DND-41 (cell line): ENCODE measurements around the gene CALY.
A peak's percentile ranks its signal among the peaks of the same experiment; 100 is the strongest.

Experiments
- ATAC-seq: fragments of 200-7000 bp; cut with Tn5 transposase; 3 replicates; pipeline ENCODE4 v1.9.1; 2021; ENCODE audit warnings: low read depth; ENCODE audit not compliant: insufficient read depth
- DNase-seq: peaks from one replicate; pipeline ENCODE4 v3.0.0-alpha.2; 2020
- H2AFZ ChIP-seq: 2 replicates; pipeline ENCODE4 v1.6.0; 2012; ENCODE audit warnings: low read depth, low read length
- H3K27ac ChIP-seq: 2 replicates; pipeline ENCODE4 v1.5.1; 2012; ENCODE audit warnings: low read length, inconsistent platforms
- H3K27me3 ChIP-seq: fragments of 200-600 bp; sonication (generic); 2 replicates; pipeline ENCODE4 v1.6.0; 2012; ENCODE audit warnings: low read length, mild to moderate bottlenecking, inconsistent platforms; ENCODE audit not compliant: insufficient read depth, poor library complexity
- H3K36me3 ChIP-seq: 2 replicates; pipeline ENCODE4 v1.5.1; 2012; ENCODE audit warnings: low read length, inconsistent platforms; ENCODE audit not compliant: insufficient read depth
- H3K4me1 ChIP-seq: 2 replicates; pipeline ENCODE4 v1.5.1; 2012; ENCODE audit warnings: mild to moderate bottlenecking, low read length; ENCODE audit not compliant: insufficient read depth
- H3K4me2 ChIP-seq: 2 replicates; pipeline ENCODE4 v1.6.0; 2012; ENCODE audit warnings: mild to moderate bottlenecking, moderate library complexity, low read length, inconsistent platforms; ENCODE audit not compliant: insufficient read depth
- H3K4me3 ChIP-seq, 2 experiments: fragments of 200-600 bp in 1 of 2; shearing (Covaris generic) in 1 of 2; 2 replicates each; pipeline ENCODE4 v1.5.1; 2012 to 2016; ENCODE audit warnings: inconsistent platforms in 2 of 2, low read length in 2 of 2, mild to moderate bottlenecking in 2 of 2, low read depth in 1 of 2, moderate library complexity in 1 of 2
- H3K79me2 ChIP-seq: 2 replicates; pipeline ENCODE4 v1.6.0; 2012; ENCODE audit warnings: low read length, inconsistent platforms; ENCODE audit not compliant: insufficient read depth
- H3K9ac ChIP-seq: 2 replicates; pipeline ENCODE4 v1.6.0; 2012; ENCODE audit warnings: low read depth, mild to moderate bottlenecking, inconsistent platforms, low read length, moderate library complexity
- H3K9me3 ChIP-seq: 2 replicates; pipeline ENCODE4 v1.5.1; 2012; ENCODE audit warnings: low read length, moderate library complexity, mild to moderate bottlenecking, inconsistent platforms; ENCODE audit not compliant: insufficient read depth, severe bottlenecking
- H4K20me1 ChIP-seq: 2 replicates; pipeline ENCODE4 v1.6.0; 2012; ENCODE audit warnings: low read length; ENCODE audit not compliant: insufficient read depth
- CTCF ChIP-seq: IDR thresholded peaks from 2 replicates; pipeline ENCODE4 v1.5.1; 2012; ENCODE audit warnings: borderline replicate concordance, low read length, moderate library complexity, mild to moderate bottlenecking; ENCODE audit not compliant: poor library complexity, severe bottlenecking; ENCODE audit errors: extremely low read depth
- EZH2 ChIP-seq: IDR thresholded peaks from 3 replicates; pipeline ENCODE4 v1.6.1; 2012; ENCODE audit warnings: borderline replicate concordance, low read depth, mild to moderate bottlenecking, moderate library complexity, low read length, inconsistent platforms; ENCODE audit not compliant: severe bottlenecking

Gene CALY

DNA sequence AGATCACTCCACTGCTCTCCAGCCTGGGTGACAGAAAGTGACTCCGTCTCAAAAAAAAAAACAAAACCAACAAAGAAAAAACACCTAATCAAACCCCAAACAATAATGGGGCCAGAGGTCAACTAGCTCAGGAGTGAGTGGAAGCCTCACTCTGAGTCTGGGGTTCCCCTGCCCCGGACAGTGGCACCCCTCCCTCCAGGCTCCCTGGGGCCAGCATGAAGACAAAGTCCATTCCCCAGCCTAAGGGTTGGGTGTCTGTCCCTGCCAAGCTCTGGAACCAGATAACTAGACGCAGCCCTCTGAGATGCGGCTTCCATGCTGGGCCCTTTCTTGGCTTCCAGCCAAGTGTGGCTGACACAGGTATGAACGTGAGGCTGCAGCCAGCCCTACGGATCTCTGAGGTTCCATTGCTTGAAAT, 22.9 kb upstream of the CALY start:
- no peaks in the 10 kb centered on the region for H3K79me2 ChIP-seq
- ATAC-seq (no peak), DNase-seq (no peak)
- no peak overlapping the region for H3K4me2 ChIP-seq
- no peak for TF ChIP-seq CTCF
- no peak for TF ChIP-seq EZH2
- H4K20me1 ChIP-seq: 0 out of 2 replicates have a peak, but pooled peaks cover 5% of the 10 kb centered on the region
- H3K4me1 ChIP-seq: peaks cover 11% of the 10 kb centered on the region
- H3K36me3 ChIP-seq: peaks cover 22% of the 10 kb centered on the region
- no peaks in the 10 kb centered on the region for H3K9me3 ChIP-seq
- no peaks in the 10 kb centered on the region for H3K27me3 ChIP-seq
- no peak overlapping the region for H2AFZ ChIP-seq
- H3K9ac ChIP-seq: no peak overlapping the region
- H3K4me3 ChIP-seq: no peak overlapping the region
- H3K27ac ChIP-seq: no peak overlapping the region

GRCh38 chr10:133358925-133359310, 22.2 kb upstream of the CALY start:
- H3K9ac ChIP-seq: no peak overlapping the region
- H3K9me3 ChIP-seq: no peaks in the 10 kb centered on the region
- no peak overlapping the region for H2AFZ ChIP-seq
- H3K36me3 ChIP-seq: peaks cover 18% of the 10 kb centered on the region
- ATAC-seq: no peak
- no peaks in the 10 kb centered on the region for H3K27me3 ChIP-seq
- TF ChIP-seq EZH2 (no peak), CTCF (no peak)
- DNase-seq: no peak
- peaks cover 11% of the 10 kb centered on the region for H3K4me1 ChIP-seq
- no peak overlapping the region for H3K4me2 ChIP-seq
- H3K27ac ChIP-seq: no peak overlapping the region
- H3K4me3 ChIP-seq: no peak overlapping the region
- H4K20me1 ChIP-seq: 0 out of 2 replicates have a peak, but pooled peaks cover 5% of the 10 kb centered on the region
- no peaks in the 10 kb centered on the region for H3K79me2 ChIP-seq

DNA sequence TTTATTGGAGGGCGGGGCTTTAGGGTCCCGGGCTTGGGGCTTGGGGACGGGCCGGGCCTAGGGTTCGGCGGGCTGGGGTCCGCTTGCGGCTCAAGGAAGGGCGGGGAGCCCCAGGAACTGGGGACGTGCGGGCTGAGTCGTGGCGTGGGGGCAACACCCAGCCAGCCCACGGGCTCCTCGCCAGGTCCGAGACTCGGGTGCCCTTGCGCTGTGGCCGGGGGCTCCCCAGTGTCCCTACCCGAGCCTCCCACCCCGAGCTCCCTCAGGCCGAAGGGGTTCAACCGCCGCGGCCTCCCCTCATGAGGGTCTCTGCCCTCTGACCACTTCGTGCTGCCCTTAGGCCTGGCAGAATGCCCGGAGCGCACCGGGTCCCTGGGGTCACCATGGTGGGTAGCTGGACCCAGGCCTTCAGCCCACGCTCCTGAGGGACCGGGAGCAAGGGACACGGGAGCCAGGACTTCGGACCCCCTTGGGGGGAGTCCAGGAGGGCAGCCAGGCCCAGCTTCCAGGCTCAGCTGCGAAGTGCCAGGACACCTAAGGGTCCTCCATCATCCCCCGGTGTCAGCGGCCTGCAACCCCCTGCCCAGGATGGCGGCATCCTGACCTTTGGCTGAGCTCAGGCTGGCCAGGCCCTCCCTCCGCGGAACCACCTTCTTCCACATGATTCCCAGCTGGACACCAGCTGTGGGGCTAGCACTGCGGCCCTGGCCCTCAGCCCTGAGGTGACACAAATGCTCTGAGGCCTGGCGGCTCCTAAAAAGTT, 21.6 kb upstream of the CALY start:
- peaks cover 14% of the 10 kb centered on the region for H3K36me3 ChIP-seq
- H3K9me3 ChIP-seq: no peaks in the 10 kb centered on the region
- H3K27ac ChIP-seq: no peak overlapping the region
- peaks cover 11% of the 10 kb centered on the region for H3K4me1 ChIP-seq
- ATAC-seq: 0 out of 3 replicates have a peak, but pooled peaks have one; percentile 1
- no peaks in the 10 kb centered on the region for H3K79me2 ChIP-seq
- H3K9ac ChIP-seq: no peak overlapping the region
- 0 out of 2 replicates have a peak, but pooled peaks cover 5% of the 10 kb centered on the region for H4K20me1 ChIP-seq
- no peak for DNase-seq
- H3K27me3 ChIP-seq: no peaks in the 10 kb centered on the region
- TF ChIP-seq CTCF: no peak
- no peak for TF ChIP-seq EZH2
- no peak overlapping the region; a peak in 1 of 4 replicates for H3K4me3 ChIP-seq
- no peak overlapping the region for H3K4me2 ChIP-seq
- H2AFZ ChIP-seq: no peak overlapping the region
